EL (cell line): ENCODE data around the gene SUSD1.
"Not testable (repeated sequence)": the region's sequence is repeated elsewhere in the genome, so short reads cannot be mapped to it uniquely, and the experiment has no call there.

Source experiments
- DNase-seq: peaks from one replicate; pipeline ENCODE4 v3.0.0-alpha.2; 2016

The SUSD1 gene

DNA sequence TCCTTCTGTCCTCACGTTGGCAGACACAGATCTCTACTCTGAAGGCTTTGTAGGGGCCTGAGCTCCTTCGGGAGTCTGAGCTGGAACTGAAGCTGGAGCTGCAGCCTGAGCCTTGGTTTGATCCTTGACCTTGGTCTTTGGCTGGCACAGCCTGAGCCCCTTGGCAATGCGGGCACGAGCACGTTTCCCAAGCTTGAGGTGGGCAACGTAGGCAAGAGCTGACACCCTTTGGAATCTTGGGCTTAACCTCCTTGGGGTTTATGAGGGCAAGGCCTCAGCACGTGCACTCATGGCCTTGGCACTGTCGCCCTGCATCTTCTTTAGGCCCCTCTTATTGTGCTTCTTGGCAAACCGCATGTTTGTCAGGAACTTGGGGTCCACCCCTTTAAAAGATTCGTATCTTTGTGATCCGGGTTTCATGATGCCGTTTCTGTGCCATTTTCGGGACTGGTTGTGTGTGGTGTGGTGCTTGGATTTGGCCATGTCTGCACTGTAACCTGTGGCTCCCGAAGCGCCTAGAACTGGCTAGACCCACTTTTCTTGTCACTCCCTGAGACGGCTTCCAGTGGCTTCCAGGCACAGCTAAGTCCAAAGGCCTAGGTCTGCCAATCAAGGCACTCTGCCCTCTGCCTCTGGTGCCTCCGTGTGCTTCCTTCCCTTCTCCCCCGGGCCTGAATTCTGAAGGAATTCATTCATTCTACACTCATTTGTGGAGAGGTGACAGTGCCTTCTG is 1.4 kb downstream of the SUSD1 start:
- no peak for DNase-seq

DNA sequence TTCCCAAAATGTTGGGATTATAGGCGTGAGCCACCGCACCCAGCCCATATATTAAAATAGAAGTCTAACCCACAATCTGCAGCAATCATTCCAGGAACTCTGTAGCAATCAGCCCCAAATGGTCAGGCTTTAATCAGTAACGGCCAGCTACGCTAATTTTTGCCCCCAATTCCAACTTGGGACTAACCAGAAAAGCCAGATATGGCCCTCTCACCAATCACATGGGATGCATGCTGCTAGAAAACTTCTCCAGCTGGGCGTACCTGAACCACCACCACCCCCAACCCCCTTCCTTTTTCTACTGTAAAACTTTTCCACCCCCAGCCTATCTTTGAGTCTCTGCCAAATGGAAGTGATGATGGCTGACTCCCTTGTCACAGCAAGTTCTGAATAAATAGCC is 4.1 kb downstream of the SUSD1 start:
- no peak for DNase-seq

DNA sequence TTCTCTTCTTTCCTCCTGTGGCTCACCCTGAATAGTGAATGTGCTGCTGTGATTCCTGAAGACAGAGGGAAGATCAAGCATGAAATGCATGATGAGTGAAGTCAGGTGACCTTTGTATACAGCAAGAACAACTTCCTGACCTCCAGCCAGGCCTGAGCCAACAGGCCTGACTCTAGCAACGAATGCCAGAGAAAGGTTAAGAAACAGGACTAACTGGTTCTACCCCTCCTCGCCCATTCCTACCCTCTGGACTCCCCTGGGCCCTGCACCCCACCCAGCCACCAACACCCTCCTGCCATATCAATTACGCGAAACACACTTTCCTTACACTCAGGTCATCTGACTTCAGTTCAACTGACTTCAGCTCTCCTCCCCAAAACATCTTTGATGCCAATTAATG is 4.9 kb downstream of the SUSD1 start:
- no peak for DNase-seq

DNA sequence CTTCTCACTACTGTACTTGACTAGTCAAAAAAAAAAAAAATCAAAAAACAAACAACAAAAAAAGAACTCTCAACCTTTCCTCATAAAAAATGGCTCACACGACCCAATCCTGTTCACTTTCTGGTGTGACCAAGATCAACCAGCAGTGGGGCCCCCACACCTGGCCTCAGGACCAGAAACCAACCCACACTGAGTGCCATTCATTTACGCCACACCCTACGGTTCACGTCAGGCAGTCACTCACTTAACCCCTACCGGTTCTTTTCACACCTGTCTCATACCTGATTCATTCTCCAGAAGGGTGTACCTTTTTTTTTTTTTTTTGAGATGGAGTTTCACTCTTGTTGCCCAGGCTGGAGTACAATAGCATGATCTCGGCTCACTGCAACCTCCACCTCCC is 5.7 kb downstream of the SUSD1 start:
- no peak for DNase-seq

DNA sequence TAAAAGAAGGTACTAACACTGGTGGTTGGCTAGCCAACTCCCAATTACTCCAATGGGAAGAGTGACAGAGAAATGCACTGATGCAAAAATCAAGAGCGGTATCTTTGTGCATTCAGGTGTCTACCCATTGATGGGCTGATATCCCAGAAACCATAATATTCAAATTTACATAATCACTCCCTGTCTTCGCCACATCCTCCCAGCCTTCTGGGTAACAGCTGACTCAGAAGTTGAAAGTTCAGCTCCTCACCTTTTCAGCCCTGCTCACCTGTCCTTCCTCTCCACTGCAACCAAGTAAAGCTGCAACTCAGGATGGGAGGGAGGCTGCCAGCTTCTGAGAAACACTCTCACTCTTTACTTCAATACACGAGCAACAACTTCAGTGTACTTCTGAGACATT is 6.9 kb downstream of the SUSD1 start:
- DNase-seq, result no peak

DNA sequence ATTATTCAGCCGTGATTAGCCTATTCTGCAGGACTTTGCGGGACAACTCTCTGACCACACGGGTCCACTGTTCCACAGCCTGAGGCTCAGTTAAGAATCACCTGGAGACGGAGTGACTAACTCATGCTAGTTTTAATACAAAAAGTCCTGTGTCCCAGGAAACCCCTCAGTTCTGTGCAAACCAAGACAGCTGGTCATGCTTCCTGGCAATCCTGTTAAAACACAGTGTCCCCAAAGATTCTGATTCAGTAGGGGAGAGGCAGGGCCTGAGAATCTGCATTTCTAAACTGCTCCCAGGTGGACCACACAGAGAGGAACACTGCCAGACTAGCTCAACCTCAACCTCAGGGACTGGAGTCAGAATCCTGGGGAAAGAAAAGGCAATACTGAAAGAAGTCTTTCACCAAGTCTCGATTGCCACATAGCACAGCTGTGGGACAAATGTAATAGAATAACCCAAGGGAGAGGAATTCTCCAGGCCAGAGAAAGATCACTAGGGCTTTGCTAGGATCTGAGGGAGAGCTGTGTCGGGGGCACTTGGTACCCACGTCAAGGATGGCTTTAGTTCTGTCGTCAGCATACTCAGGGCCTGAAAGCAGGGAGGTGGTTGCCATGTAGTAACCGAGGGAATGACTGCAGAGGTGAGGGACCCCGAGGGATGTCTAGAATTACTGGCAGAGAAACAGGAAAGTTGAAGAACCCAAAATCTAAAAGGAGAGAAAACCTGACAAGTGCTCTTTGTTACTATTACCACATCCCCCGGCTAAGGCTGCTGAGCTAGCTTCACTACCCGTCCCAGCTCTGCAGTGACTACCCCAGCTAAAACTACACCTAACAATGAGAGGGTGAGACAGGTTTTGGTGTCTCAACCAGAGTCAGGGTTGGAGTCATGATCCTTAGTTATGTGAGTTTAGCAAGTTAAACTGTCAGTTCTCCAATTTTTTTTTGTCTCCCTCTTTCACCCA is 8.6 kb downstream of the SUSD1 start:
- DNase-seq, result peak; percentile 36

DNA sequence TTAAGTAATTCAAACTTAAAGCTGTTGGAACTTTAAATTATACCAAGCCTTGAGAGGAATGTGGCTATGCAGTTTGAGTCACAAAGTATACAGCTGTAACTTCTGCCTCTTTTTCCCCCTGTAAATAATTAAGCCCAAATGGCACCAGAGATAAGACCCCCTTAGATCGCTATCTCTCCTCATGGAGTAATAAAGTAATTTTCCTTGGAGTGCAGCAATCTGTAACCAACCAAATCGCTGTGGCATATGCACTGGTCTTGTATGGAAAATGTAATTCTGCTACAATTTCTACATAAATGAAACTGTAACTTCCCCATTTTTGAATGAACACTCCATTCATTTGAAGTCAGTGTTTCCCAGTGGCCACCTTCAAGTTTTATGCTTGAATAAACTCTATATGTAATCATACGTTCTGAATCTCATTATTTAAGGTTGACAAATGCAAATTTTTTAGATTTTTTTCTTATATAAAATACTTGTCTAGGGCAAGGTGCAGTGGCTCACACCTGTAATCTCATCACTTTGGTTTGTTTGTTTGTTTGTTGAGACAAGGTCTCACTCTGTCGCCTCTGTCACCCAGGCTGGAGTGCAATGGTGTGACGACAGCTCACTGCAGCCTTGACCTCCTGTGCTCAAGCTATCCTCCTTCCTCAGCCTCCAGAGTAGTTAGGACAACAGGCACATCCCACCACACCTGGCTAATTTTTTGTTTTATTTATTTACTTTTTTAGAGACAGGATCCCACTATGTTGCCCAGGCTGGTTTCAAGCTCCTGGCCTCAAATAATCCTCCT is 12.3 kb downstream of the SUSD1 start:
- no peak for DNase-seq

DNA sequence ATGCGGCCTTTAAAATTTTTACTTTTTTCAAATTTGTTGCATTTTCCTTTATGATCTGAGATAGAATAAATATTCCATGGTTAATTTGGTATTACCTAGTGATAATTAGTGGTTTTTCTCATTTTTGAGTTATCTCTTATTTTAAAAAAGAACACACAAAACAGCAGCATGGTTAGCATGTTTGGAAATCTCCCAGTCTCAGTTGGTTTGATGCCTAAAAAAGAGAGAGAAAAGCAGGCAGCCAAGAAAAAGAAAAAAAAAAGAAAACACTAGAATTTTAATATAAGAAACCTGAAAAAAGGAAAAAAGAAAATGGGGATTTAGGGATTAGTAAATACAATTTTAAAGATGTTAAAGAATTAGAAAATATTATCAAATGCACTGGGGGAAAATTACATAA is 15.3 kb downstream of the SUSD1 start:
- no peak for DNase-seq

DNA sequence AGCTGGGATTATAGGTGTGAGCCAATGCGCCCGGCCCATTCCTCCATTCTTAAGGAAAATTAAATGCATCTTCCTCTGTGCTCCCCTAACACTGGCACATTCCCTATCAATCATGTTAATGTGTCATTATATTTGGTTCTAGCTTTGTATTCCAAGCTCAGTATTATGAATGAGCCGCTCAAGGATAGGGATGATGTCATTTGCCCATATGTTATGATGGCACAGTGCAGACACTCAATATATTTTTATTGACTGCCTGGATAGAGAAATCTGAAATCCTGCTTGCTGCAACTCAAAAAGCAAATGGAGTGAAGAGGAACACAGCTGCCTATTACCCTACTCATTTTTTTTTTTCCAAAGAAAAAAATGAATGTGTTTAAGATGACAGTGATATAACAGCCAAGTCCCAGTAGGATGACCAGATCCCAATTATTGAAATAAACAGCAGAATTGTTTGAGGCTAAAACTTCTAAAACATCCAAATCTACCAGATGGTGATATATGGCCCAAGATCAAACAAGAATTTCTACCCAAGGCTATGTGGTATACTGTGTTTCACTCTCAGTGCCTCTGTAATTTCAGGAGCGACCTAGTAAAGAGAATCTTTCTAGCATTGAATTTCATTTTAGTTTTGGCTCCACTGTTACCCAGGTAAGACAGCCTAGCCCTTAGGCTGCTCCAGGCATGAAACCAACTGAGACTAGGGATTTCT is 16.3 kb downstream of the SUSD1 start:
- no peak for DNase-seq

DNA sequence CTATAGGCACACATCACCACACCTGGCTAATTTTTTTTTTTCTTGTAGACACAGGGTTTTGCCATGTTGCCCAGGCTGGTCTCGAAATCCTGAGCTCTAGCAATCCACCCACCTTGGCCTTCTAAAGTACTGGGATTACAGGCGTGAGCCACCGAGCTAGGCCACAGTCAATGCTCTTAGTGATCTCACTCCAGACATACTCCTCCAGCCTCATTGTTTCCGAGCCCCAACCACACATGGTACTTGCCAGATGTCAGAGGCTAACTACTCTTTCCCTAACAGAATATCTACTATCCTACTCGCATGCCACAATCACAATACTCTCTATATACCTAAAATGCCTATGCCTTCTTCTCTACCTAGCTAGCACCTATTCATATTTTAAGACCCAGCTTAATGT is 17.1 kb downstream of the SUSD1 start:
- DNase-seq, result no peak

DNA sequence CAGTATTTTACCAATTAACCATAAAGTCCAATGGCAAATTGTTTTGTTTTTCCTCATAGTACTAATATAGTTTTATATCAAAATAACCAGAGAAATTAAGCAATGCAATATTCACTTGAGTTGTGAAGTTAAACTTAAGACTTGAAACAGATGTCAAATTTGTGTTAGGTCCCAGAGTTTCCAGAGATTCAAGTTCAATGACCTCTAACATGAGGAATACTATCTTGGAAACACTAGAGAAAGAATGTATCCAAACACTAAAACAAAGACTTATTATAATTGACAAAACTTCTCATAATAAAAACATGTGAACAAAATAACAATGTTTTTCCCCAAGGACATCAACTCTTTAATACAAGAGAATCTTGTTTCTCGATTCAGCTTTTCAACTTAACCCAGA is 18.0 kb downstream of the SUSD1 start:
- no peak for DNase-seq

DNA sequence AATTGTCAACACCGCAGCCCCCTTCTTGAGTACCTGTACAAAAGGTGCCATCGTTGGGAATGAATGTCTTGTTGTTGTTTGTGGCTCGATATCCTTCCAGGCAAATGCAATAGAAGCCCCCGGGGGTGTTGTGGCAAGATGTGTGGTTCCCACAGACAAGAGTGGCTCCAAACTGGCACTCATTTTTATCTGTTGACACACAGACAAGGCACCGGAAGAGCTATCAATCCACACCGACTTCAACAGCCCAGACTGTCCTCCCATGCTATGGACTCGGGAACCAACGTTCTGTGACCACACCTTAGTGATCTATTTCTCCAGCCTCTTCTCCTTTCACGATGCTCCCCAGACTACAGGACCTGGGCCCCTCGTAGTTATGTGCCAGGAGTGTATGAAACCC is 25.9 kb downstream of the SUSD1 start:
- DNase-seq, result no peak

DNA sequence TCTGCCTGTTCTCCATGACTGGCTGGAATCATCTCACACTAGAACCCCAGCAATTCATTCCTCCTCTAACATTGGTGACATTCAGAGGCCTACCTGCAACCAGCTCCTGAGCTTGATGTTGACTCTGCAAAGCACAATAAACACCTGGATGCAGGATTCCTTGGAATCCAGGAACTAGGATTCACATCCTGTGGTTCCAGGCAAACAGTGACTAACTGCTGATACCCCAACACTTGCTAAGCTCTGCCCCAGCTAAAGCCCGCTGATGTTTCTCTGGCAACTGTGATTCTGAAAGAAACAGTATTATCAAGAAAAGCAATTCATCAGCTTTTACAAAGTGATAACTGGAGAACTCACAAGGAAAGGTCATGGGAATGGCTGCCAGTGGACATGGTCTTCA is 29.2 kb downstream of the SUSD1 start:
- no peak for DNase-seq

DNA sequence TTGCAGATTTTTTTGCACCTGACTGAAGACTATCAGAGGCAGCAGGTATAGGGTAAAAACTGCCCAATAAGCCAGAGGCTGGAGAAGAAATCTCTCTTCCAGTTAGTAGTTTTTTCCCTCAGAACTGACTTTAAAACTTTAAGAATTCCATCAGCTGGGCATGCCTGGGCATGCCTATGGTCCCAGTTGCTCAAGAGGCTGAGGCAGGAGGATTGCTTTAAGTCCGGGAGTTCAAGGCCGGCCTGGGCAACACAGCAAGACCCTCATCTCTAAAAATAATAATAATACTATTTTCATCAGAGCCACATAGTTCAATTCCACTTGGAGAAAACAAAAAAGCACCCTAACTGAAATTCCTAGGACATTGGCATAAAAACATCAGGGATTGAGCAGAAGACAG is 30.3 kb downstream of the SUSD1 start:
- DNase-seq, result no peak

DNA sequence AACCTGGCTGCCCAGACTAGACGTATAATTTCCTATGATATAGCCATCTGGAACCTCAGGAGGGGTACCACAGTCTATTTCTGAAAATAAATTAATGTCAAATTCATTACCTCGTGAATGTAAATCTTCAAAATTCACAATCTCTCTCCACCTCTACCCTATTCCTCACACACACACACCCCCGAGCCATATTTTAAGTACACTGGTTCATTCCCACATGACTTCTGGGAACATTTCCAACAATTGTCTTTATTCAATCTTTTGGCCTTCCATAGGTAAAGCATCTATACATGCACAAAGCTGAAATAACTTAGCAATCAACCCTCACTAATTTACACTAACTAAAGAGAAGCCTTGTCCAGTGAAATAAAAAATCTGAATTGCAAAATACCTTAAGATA is 32.7 kb downstream of the SUSD1 start:
- DNase-seq, result no peak

DNA sequence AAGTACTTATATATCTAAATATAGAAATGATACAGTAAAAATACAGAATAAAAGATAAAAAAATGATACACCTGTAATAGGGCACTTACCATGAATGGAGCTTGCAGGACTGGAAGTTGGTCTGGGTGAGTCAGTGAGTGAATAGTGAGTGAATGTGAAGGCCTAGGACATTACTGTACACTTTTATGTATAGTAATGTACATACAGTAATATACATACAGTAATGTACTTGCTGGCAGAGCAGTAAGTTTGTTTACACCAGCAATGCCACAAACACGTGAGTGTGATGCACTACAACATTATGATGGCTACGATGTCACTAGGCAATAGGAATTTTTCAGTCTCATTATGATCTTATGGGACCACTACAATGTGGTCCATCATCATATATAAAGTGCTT is 34.2 kb downstream of the SUSD1 start:
- DNase-seq, result no peak

DNA sequence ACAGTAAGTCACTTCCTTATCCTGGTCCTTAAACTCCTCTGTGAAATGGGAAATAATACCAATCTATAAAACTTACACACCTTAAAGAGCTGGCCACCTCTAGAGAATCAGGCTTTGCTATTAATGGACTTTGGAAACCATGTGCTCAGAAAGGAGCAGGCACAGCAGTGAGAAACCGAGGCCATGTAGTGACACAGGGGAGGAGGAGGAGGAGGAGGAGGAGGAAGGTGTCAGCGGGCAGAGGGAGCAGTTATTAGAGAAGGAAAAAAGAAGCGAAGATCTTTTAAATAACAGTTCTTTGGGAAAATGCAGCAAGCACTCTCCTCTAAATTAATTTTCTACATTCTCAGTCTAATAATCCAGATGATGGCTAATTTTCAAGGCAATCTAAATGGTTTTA is 38.0 kb downstream of the SUSD1 start:
- DNase-seq, result no peak

DNA sequence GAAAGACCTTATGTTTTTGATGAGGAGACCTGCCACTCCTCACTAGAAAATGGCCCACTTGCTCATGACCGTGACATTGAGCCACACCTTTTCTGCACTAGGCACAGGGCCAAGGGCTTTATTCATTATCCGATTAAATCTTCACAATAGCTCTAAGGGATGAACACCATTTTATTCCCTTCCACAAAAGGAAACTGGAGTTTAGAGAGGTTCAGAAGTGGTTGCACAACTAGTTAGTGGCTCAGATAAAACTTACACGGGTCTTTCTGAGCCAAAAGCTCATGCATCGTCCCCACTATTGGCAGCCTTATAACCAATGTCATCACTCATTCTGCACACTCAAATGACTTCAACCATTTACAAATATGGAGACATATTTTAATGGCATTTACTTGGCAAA is 39.4 kb downstream of the SUSD1 start:
- DNase-seq, result no peak

DNA sequence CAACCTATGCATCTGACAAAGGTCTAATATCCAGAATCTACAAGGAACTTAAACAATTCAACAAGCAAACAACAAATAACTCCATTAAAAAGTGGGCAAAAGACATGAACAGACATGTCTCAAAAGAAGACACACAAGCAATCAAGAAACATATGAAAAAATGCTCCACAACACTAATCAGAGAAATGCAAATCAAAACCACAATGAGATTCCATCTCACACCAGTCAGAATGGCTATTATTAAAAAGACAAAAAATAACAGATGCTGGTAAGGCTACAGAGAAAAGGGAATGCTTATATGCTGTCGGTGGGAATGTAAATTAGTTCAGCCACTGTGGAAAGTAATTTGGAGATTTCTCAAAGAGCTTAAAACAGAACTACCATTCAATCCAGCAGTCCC is 41.3 kb downstream of the SUSD1 start:
- not testable (repeated sequence) for DNase-seq

DNA sequence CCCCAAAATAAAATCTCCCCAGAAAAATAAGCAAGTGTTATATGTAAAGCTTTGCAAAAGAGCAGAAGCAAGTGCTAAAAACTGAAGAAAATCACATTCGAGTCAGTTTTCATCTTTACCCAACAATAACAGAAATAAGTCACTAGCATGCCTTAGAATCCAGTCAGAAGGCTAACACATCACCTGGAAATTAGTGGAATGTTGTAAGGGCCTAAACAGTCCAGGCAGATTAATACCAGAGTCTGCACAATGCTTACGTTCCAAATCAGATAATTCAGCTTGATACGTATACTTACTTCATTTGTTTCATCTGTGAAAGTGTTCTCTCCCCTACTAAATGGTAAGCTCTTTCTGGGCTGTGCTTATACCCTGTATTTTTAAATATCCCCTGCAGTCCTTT is 42.7 kb downstream of the SUSD1 start:
- peak; percentile 8 for DNase-seq

DNA sequence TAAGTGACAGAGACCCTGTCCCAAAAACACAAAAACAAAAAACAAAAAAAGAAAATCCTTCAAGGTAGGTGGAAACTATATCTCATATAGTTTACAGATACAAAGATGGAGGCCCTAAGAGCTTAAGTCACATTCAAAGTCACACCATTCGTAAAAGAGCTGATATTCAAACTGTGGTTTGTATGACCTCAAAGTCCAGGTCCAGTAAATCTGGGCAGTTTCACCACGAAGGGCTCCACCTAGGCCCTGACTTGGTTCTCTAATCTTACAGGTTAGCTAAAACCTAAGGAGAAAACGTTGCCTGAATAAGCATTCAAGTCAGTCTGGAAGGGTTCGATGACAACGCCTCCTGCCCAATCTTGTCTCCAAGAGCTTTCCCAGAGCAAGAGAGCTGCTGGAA is 44.1 kb downstream of the SUSD1 start:
- no peak for DNase-seq

DNA sequence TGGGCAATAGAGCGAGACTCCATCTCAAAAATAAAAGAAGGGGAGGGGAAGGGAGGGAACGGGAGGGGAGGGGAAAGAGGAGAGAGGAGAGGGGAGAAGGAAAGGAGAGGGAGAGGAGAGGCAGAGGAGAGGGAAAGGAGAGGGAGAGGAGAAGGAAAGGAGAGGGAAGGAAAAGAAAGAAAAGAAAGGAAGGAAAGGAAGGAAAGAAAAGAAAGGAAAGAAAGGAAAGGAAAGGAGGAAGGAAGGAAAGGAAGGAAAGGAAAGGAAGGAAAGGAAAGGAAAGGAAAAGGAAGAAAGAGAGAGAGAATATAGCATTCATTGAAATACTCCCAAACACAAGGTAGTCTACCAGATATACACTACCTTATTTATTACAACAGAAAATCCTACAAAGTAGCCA is 44.8 kb downstream of the SUSD1 start:
- DNase-seq, result no peak

DNA sequence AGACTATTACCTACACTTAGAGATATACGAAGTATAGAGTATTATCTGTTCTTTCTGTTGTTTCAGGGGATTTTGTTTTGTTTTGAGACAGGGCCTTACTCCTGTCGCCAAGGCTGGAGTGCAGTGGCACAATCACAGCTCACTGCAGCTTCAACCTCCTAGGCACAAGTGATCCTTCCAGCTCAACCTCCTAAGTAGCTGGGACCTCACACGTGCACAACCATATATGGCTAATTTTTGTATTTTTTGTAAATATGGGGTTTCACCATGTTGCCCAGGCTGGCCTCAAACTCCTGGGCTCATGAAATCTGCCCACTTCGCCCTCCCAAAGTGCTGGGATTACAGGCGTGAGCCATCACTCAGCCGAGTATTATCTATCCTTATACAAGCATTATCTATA is 45.9 kb downstream of the SUSD1 start:
- no peak for DNase-seq
